Tracheal epithelial cell (primary cell): ENCODE results near the gene POLL. TPM values are rescaled to one million over a fixed set of nuclear protein-coding genes. Genes with fewer than 3 reads are reported as not detected.

Experiments
- total RNA-seq: library from RNA; depleted of rRNA; stranded (reverse); fragments of >200 nt; gene quantifications from 2 replicates; pipeline ENCODE4 v1.2.1, GENCODE V29; 2014

POLL gene
- 9.4 and 15.6 TPM in 2 replicates for total RNA-seq

DNA sequence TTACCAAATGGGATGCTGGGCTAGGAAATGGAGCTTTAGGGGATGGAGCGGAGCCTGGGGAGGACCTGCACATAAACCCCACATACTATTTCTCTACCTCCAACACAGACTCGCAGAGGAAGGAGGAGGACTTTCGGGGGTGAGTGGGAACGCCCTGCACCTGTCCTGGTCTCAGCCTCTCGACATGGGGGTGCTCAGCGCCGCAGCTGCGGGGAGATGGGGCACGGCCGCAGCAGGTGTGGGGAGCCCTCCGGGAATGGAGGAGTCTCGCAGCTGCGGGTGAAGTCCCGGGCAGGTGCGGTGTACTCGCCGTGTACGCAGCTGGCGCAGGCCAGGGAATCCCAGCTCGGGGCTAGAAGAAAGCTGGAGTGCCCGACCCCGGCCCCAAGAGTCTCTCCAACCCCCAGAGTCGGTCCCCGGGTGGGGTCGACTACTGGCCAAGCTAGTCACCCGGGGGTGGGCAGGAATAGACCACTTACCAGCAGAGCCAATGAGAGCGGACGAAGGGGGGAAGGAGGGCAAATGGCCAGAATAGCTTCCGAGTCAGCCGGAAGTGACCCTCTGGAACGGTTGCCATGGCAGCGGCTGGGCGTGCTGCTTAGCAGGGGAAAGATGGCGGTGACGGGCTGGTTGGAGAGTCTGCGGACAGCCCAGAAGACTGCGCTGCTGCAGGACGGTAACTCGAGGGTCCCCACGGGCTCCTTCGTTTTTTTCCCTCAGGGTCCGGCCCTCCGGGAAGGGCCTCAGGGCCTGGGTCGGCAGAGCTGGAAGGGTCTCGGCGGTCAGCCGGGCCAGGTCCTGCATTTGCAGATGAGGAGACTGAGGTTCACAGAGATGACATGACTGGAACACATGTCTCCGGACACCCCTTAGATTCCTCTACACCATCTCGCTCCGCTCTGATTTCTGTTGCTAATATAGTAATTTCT, at the start of gene POLL, which contains the start of gene DPCD:
TSS of gene POLL (minus strand) at position 533 of the 929 bp plus-strand sequence. CDS start 897 bp downstream, outside the sequence.
TSS of gene DPCD (plus strand) at position 597 of the 929 bp plus-strand sequence. CDS start at position 613, 16 bp downstream.

Other genes starting within 250 kb of the POLL start
- gene BTRC, start 234.1 kb downstream of the POLL start, total RNA-seq, result 9.0 and 9.6 TPM in 2 replicates
- 23.2 and 34.0 TPM in 2 replicates for gene DPCD, start 64 bp upstream of the POLL start, total RNA-seq
- gene FBXW4, start 106.9 kb upstream of the POLL start, total RNA-seq, result 29.2 and 39.0 TPM in 2 replicates
- not detected in 2 replicates for gene FGF8, start 187.9 kb upstream of the POLL start, total RNA-seq
- 161 and 326 TPM in 2 replicates for gene NPM3, start 195.2 kb upstream of the POLL start, total RNA-seq
- 94.9 and 132 TPM in 2 replicates for gene OGA, start 230.2 kb upstream of the POLL start, total RNA-seq